ENCODE measurements around the gene USP9X.

The USP9X gene

DNA sequence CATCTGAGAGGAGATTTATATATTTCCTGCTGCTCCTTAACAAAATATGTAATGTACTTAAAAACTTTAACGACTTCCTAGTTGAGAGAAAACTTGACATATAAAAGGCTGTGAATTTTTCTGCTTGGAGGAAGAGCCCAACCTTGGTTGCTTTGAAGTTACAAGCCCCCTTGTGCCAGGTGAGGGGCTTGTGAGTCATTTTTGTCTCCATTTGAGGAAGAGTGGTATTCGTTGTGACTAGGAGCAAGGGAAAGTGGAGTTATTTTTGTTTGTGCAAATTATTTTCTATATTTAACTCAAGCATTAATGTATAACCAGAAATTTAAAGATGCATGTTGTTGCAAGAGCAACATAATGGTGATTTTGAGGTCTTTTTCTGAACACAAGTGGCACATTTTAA, 149.7 kb downstream of the USP9X start:
- no peaks in the 10 kb centered on the region for H3K4me1 ChIP-seq (ENCODE audit: control insufficient read depth, insufficient read depth, low read length)
- 75 to 78% methylated on average over 1 of the region's 2 CpGs for WGBS, 2 experiments

GRCh38 chrX:41236629-41237028, 151.4 kb downstream of the USP9X start:
- Histone ChIP-seq H3K36me3 (ENCODE audit: control insufficient read depth, insufficient read depth, low read length) (no peaks in the 10 kb centered on the region), H3K4me1 (ENCODE audit: control insufficient read depth, insufficient read depth, low read length) (no peaks in the 10 kb centered on the region), H3K27ac (ENCODE audit: insufficient read depth, low read depth, low read length, poor library complexity, severe bottlenecking) (no peak overlapping the region), H3K9me3 (ENCODE audit: control insufficient read depth, low read length) (no peaks in the 10 kb centered on the region), H3K27me3 (ENCODE audit: control insufficient read depth, insufficient read depth, low read length, poor library complexity, severe bottlenecking) (no peaks in the 10 kb centered on the region), H3K4me3 (ENCODE audit: insufficient read depth, low read depth, low read length) (no peak overlapping the region)

More for the DNA sequence above, 149.7 kb downstream of the USP9X start:
- no peak overlapping the region for H3K27ac ChIP-seq (ENCODE audit: insufficient read depth, low read depth, low read length, poor library complexity, severe bottlenecking)
- no peaks in the 10 kb centered on the region for H3K9me3 ChIP-seq (ENCODE audit: control insufficient read depth, low read length)
- H3K36me3 ChIP-seq (ENCODE audit: control insufficient read depth, insufficient read depth, low read length) = no peaks in the 10 kb centered on the region
- no peak overlapping the region for H3K4me3 ChIP-seq (ENCODE audit: insufficient read depth, low read depth, low read length)
- H3K27me3 ChIP-seq (ENCODE audit: control insufficient read depth, insufficient read depth, low read length, poor library complexity, severe bottlenecking) = no peaks in the 10 kb centered on the region

GRCh38 chrX:41240509-41240908, 155.3 kb downstream of the USP9X start:
- H3K4me3 ChIP-seq (ENCODE audit: insufficient read depth, low read depth, low read length) = no peak overlapping the region

GRCh38 chrX:41241962-41242361, 156.7 kb downstream of the USP9X start:
- WGBS, 2 experiments = 88 to 91% methylated on average over 11 of the region's 11 CpGs
- Histone ChIP-seq H3K9me3 (ENCODE audit: control insufficient read depth, low read length) (no peaks in the 10 kb centered on the region), H3K4me3 (ENCODE audit: insufficient read depth, low read depth, low read length) (no peak overlapping the region), H3K27me3 (ENCODE audit: control insufficient read depth, insufficient read depth, low read length, poor library complexity, severe bottlenecking) (no peaks in the 10 kb centered on the region), H3K4me1 (ENCODE audit: control insufficient read depth, insufficient read depth, low read length) (no peaks in the 10 kb centered on the region), H3K27ac (ENCODE audit: insufficient read depth, low read depth, low read length, poor library complexity, severe bottlenecking) (no peak overlapping the region), H3K36me3 (ENCODE audit: control insufficient read depth, insufficient read depth, low read length) (no peaks in the 10 kb centered on the region)

More at GRCh38 chrX:41240509-41240908, 155.3 kb downstream of the USP9X start:
- Histone ChIP-seq H3K27me3 (ENCODE audit: control insufficient read depth, insufficient read depth, low read length, poor library complexity, severe bottlenecking) (no peaks in the 10 kb centered on the region), H3K27ac (ENCODE audit: insufficient read depth, low read depth, low read length, poor library complexity, severe bottlenecking) (no peak overlapping the region), H3K9me3 (ENCODE audit: control insufficient read depth, low read length) (no peaks in the 10 kb centered on the region), H3K4me1 (ENCODE audit: control insufficient read depth, insufficient read depth, low read length) (no peaks in the 10 kb centered on the region), H3K36me3 (ENCODE audit: control insufficient read depth, insufficient read depth, low read length) (no peaks in the 10 kb centered on the region)
- WGBS, 2 experiments = 90 to 93% methylated on average over 2 to 3 of the region's 3 CpGs

- no peaks in the 10 kb centered on the region for H3K4me1 ChIP-seq (ENCODE audit: control insufficient read depth, insufficient read depth, low read length)
- WGBS, 2 experiments = 91 to 100% methylated on average over 2 of the region's 2 CpGs
- no peaks in the 10 kb centered on the region for H3K36me3 ChIP-seq (ENCODE audit: control insufficient read depth, insufficient read depth, low read length)
- no peaks in the 10 kb centered on the region for H3K27me3 ChIP-seq (ENCODE audit: control insufficient read depth, insufficient read depth, low read length, poor library complexity, severe bottlenecking)
- H3K4me3 ChIP-seq (ENCODE audit: insufficient read depth, low read depth, low read length) = no peak overlapping the region
- H3K9me3 ChIP-seq (ENCODE audit: control insufficient read depth, low read length) = no peaks in the 10 kb centered on the region
- H3K27ac ChIP-seq (ENCODE audit: insufficient read depth, low read depth, low read length, poor library complexity, severe bottlenecking) = no peak overlapping the region
Measured at GRCh38 chrX:41245641-41246040, 160.4 kb downstream of the USP9X start.

DNA sequence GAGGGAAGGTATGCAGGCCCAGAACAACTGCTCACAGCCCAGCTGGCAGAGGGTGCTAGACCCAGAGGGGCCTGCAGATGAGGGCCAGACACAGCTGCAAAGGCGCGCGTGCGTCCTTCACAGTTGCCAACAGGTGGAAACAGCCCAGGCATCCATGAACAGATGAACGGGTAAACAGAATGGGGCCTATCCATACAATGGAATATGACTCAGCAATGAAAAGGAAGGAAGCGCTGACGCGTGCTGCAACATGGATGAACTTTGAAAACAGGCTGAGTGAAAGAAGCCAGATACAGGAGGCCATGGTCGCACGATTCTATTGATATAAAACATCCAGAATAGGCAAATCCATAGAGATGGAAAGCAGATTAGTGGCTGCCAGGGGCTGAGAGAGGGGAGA, 165.6 kb downstream of the USP9X start:
- Histone ChIP-seq H3K36me3 (ENCODE audit: control insufficient read depth, insufficient read depth, low read length) (no peaks in the 10 kb centered on the region), H3K4me3 (ENCODE audit: insufficient read depth, low read depth, low read length) (no peak overlapping the region), H3K27me3 (ENCODE audit: control insufficient read depth, insufficient read depth, low read length, poor library complexity, severe bottlenecking) (peaks cover 9% of the 10 kb centered on the region), H3K4me1 (ENCODE audit: control insufficient read depth, insufficient read depth, low read length) (no peaks in the 10 kb centered on the region), H3K9me3 (ENCODE audit: control insufficient read depth, low read length) (no peaks in the 10 kb centered on the region), H3K27ac (ENCODE audit: insufficient read depth, low read depth, low read length, poor library complexity, severe bottlenecking) (no peak overlapping the region)
- 97 to 98% methylated on average over 10 of the region's 10 CpGs for WGBS, 2 experiments

- no peak overlapping the region for H3K4me3 ChIP-seq (ENCODE audit: insufficient read depth, low read depth, low read length)
- no peak overlapping the region for H3K27ac ChIP-seq (ENCODE audit: insufficient read depth, low read depth, low read length, poor library complexity, severe bottlenecking)
- H3K36me3 ChIP-seq (ENCODE audit: control insufficient read depth, insufficient read depth, low read length) = no peaks in the 10 kb centered on the region
- no peaks in the 10 kb centered on the region for H3K4me1 ChIP-seq (ENCODE audit: control insufficient read depth, insufficient read depth, low read length)
- no peaks in the 10 kb centered on the region for H3K9me3 ChIP-seq (ENCODE audit: control insufficient read depth, low read length)
- H3K27me3 ChIP-seq (ENCODE audit: control insufficient read depth, insufficient read depth, low read length, poor library complexity, severe bottlenecking) = peaks cover 8% of the 10 kb centered on the region
- WGBS, 2 experiments = 95 to 97% methylated on average over 3 to 7 of the region's 7 CpGs
Measured at GRCh38 chrX:41257801-41258200, 172.6 kb downstream of the USP9X start.

DNA sequence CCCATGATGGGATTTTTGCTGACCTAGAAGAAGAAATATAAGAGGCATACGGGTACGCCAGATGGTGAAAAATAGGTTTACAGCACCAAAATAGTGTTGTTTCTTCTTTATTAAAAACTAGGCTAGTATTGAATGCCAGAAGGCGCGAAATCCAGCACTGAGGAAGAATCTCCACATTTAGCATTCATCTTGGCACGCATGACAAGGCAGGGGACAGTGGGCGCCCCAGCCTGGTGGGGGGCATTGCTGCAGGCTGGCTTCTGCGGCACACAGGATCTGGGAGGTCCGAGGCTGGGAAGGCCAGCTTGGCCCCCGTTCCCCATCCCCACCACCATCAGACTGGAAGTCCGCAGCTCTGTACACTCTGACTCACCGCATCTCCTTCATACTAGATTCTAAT, 173.0 kb downstream of the USP9X start:
- no peak overlapping the region for H3K4me3 ChIP-seq (ENCODE audit: insufficient read depth, low read depth, low read length)
- H3K4me1 ChIP-seq (ENCODE audit: control insufficient read depth, insufficient read depth, low read length) = no peaks in the 10 kb centered on the region
- H3K27ac ChIP-seq (ENCODE audit: insufficient read depth, low read depth, low read length, poor library complexity, severe bottlenecking) = no peak overlapping the region
- no peaks in the 10 kb centered on the region for H3K36me3 ChIP-seq (ENCODE audit: control insufficient read depth, insufficient read depth, low read length)
- WGBS, 2 experiments = 91 to 96% methylated on average over 11 of the region's 11 CpGs
- no peaks in the 10 kb centered on the region for H3K9me3 ChIP-seq (ENCODE audit: control insufficient read depth, low read length)
- H3K27me3 ChIP-seq (ENCODE audit: control insufficient read depth, insufficient read depth, low read length, poor library complexity, severe bottlenecking) = peaks cover 4% of the 10 kb centered on the region

- no peaks in the 10 kb centered on the region for H3K36me3 ChIP-seq (ENCODE audit: control insufficient read depth, insufficient read depth, low read length)
- H3K4me3 ChIP-seq (ENCODE audit: insufficient read depth, low read depth, low read length) = no peak overlapping the region
- H3K27ac ChIP-seq (ENCODE audit: insufficient read depth, low read depth, low read length, poor library complexity, severe bottlenecking) = no peak overlapping the region
- no peaks in the 10 kb centered on the region for H3K9me3 ChIP-seq (ENCODE audit: control insufficient read depth, low read length)
- WGBS, 2 experiments = 94 to 96% methylated on average over 14 of the region's 14 CpGs
- no peaks in the 10 kb centered on the region for H3K27me3 ChIP-seq (ENCODE audit: control insufficient read depth, insufficient read depth, low read length, poor library complexity, severe bottlenecking)
- no peaks in the 10 kb centered on the region for H3K4me1 ChIP-seq (ENCODE audit: control insufficient read depth, insufficient read depth, low read length)
Measured at GRCh38 chrX:41258871-41259270, 173.6 kb downstream of the USP9X start.

DNA sequence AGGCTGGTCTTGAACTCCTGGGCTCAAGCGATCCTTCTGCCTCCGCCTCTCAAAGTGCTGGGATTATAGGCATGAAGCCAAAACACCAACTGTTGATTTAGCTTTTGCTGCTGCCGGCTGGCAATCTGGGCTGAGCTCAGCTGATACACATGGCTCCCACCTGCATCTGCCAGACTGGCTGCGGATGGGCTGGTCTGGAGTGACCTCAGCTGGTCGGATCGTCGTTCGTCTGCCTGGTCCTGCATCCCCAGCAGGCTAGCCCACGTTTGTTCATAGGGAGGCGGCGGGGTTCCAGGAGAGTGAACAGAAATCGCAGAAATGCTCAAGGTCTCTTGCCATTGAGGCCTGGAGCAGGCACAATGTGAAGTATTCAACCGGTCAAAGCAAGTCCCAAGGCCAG, 174.3 kb downstream of the USP9X start:
- Histone ChIP-seq H3K27me3 (ENCODE audit: control insufficient read depth, insufficient read depth, low read length, poor library complexity, severe bottlenecking) (no peaks in the 10 kb centered on the region), H3K4me3 (ENCODE audit: insufficient read depth, low read depth, low read length) (no peak overlapping the region), H3K27ac (ENCODE audit: insufficient read depth, low read depth, low read length, poor library complexity, severe bottlenecking) (no peak overlapping the region), H3K4me1 (ENCODE audit: control insufficient read depth, insufficient read depth, low read length) (no peaks in the 10 kb centered on the region), H3K36me3 (ENCODE audit: control insufficient read depth, insufficient read depth, low read length) (no peaks in the 10 kb centered on the region), H3K9me3 (ENCODE audit: control insufficient read depth, low read length) (no peaks in the 10 kb centered on the region)
- WGBS, 2 experiments = 86 to 87% methylated on average over 13 of the region's 13 CpGs

DNA sequence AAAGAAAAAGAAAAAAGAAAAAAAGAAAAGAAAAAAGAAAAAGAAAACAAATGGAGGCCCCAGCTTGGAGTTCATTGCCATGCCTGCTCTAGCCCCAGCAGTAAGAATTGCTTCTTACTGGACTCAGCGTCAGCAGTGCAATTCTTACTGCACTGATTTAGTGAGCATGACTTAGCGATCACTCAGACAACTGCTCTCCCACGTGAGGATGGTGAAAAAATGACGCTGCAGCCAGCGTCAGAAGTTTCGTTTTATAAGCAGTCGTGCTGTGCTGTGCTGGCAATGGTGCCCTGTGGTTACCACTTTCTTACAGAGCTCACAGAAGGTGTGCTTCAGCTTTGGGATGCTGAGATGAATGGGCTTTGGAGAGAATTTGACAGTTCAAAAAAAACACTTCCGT, 180.4 kb downstream of the USP9X start:
- 88 to 93% methylated on average over 8 of the region's 8 CpGs for WGBS, 2 experiments
- Histone ChIP-seq H3K36me3 (ENCODE audit: control insufficient read depth, insufficient read depth, low read length) (no peaks in the 10 kb centered on the region), H3K4me1 (ENCODE audit: control insufficient read depth, insufficient read depth, low read length) (no peaks in the 10 kb centered on the region), H3K4me3 (ENCODE audit: insufficient read depth, low read depth, low read length) (no peak overlapping the region), H3K27me3 (ENCODE audit: control insufficient read depth, insufficient read depth, low read length, poor library complexity, severe bottlenecking) (no peaks in the 10 kb centered on the region), H3K27ac (ENCODE audit: insufficient read depth, low read depth, low read length, poor library complexity, severe bottlenecking) (no peak overlapping the region), H3K9me3 (ENCODE audit: control insufficient read depth, low read length) (no peaks in the 10 kb centered on the region)
